HepG2 (cell line): ENCODE measurements around the gene CRYBA2. TPM values are rescaled to one million over a fixed set of nuclear protein-coding genes. Genes with fewer than 3 reads are reported as not detected.

ENCODE experiments used
- AHR ChIP-seq: IDR thresholded peaks from 2 replicates; pipeline ENCODE4 v1.6.1; 2018; ENCODE audit warnings: missing genetic modification reagents, missing compliant biosample characterization
- ATF6 ChIP-seq: sonication (generic); formaldehyde crosslinking; conservative IDR thresholded peaks from 2 replicates; pipeline ENCODE4 v1.4.0; 2020; ENCODE audit warnings: missing genetic modification reagents
- CAMTA2 ChIP-seq: sonication (generic); formaldehyde crosslinking; IDR thresholded peaks from 2 replicates; pipeline ENCODE4 v1.4.0; 2020; ENCODE audit warnings: mild to moderate bottlenecking, missing genetic modification reagents, borderline replicate concordance
- DRAP1 ChIP-seq: IDR thresholded peaks from 2 replicates; pipeline ENCODE4 v1.6.1; 2016; ENCODE audit warnings: missing genetic modification reagents, missing compliant biosample characterization
- GATA4 ChIP-seq: sonication (generic); IDR thresholded peaks from 2 replicates; pipeline ENCODE4 v1.6.1; 2016; ENCODE audit warnings: antibody characterized with exemption, low read depth, borderline replicate concordance
- HDAC6 ChIP-seq: fragments of 200-600 bp; sonication (generic); IDR thresholded peaks from 2 replicates; pipeline ENCODE4 v1.7.0; 2017; ENCODE audit warnings: mild to moderate bottlenecking, antibody characterized with exemption, low read length, low read depth
- HNRNPH1 ChIP-seq: fragments of 200-400 bp; formaldehyde crosslinking; optimal IDR thresholded peaks from 2 replicates; pipeline ENCODE3; 2017; ENCODE audit warnings: mild to moderate bottlenecking, low read depth, low read length
- IKZF5 ChIP-seq: IDR thresholded peaks from 2 replicates; pipeline ENCODE4 v1.6.1; 2018; ENCODE audit warnings: missing genetic modification reagents, mild to moderate bottlenecking, missing compliant biosample characterization
- KDM1A ChIP-seq: IDR thresholded peaks from 2 replicates; pipeline ENCODE4 v1.6.1; 2016; ENCODE audit warnings: missing compliant biosample characterization
- MIXL1 ChIP-seq: IDR thresholded peaks from 2 replicates; pipeline ENCODE4 v1.6.1; 2016
- MYPOP ChIP-seq: sonication (generic); formaldehyde crosslinking; IDR thresholded peaks from 2 replicates; pipeline ENCODE4 v1.8.1; 2023; ENCODE audit warnings: mild to moderate bottlenecking, moderate library complexity, missing genetic modification reagents
- PBX3 ChIP-seq: sonication (generic); formaldehyde crosslinking; IDR thresholded peaks from 2 replicates; pipeline ENCODE4 v1.8.1; 2023; ENCODE audit warnings: missing genetic modification reagents, inconsistent platforms, borderline replicate concordance
- PREB ChIP-seq: sonication (generic); formaldehyde crosslinking; IDR thresholded peaks from 2 replicates; pipeline ENCODE4 v1.4.0; 2020; ENCODE audit warnings: missing genetic modification reagents
- SMARCE1 ChIP-seq: fragments of 450-650 bp; IDR thresholded peaks from 2 replicates; pipeline ENCODE4 v1.6.1; 2017; ENCODE audit warnings: borderline replicate concordance
- SRSF1 ChIP-seq: fragments of 200-400 bp; formaldehyde crosslinking; optimal IDR thresholded peaks from 2 replicates; pipeline ENCODE3; 2017; ENCODE audit warnings: mild to moderate bottlenecking, low read depth, low read length, moderate library complexity
- STAG1 ChIP-seq: sonication (generic); formaldehyde crosslinking; IDR thresholded peaks from 2 replicates; pipeline ENCODE4 v1.4.0; 2020; ENCODE audit warnings: missing genetic modification reagents
- TARDBP ChIP-seq: sonication (generic); formaldehyde crosslinking; IDR thresholded peaks from 2 replicates; pipeline ENCODE4 v1.8.0; 2022; ENCODE audit warnings: mild to moderate bottlenecking, missing genetic modification reagents
- TCF12 ChIP-seq, 2 experiments: fragments of 450-650 bp in 1 of 2; sonication (generic) in 1 of 2; formaldehyde crosslinking in 1 of 2; IDR thresholded peaks; 2 replicates each; pipeline versions ENCODE4 v1.6.1 to v1.8.0; 2017 to 2022; ENCODE audit warnings: antibody characterized with exemption in 1 of 2, mild to moderate bottlenecking in 1 of 2, missing genetic modification reagents in 1 of 2, moderate library complexity in 1 of 2
- ZNF10 ChIP-seq: sonication (generic); formaldehyde crosslinking; IDR thresholded peaks from 2 replicates; pipeline ENCODE4 v1.4.0; 2020; ENCODE audit warnings: mild to moderate bottlenecking, low read depth, missing genetic modification reagents, borderline replicate concordance
- ZNF570 ChIP-seq: sonication (generic); formaldehyde crosslinking; IDR thresholded peaks from 2 replicates; pipeline ENCODE4 v1.4.0; 2020; ENCODE audit warnings: mild to moderate bottlenecking, missing genetic modification reagents, borderline replicate concordance
- ZNF616 ChIP-seq: sonication (generic); formaldehyde crosslinking; IDR thresholded peaks from 2 replicates; pipeline ENCODE4 v1.5.0; 2020; ENCODE audit warnings: low read depth, mild to moderate bottlenecking, missing genetic modification reagents
- ZNF777 ChIP-seq: sonication (generic); formaldehyde crosslinking; IDR thresholded peaks from 2 replicates; pipeline ENCODE4 v1.4.0; 2020; ENCODE audit warnings: missing genetic modification reagents
- ZZZ3 ChIP-seq: sonication (generic); formaldehyde crosslinking; IDR thresholded peaks from 2 replicates; pipeline ENCODE4 v1.4.0; 2020; ENCODE audit warnings: missing genetic modification reagents, mild to moderate bottlenecking, borderline replicate concordance
- polyA plus RNA-seq, 8 experiments: library from polyadenylated mRNA; depleted of rRNA in 3 of 8; stranded (reverse) in 7 of 8; unstranded in 1 of 8; fragments of >200 nt; fragmentation: Illumina TruSeq in 4 of 8; extraction: Trizol in 4 of 8; gene quantifications; 2 replicates each; pipeline versions ENCODE4 v1.2.1 to v1.2.3, GENCODE V29; 2011 to 2016; ENCODE audit warnings: low read depth in 4 of 8, missing spikeins in 1 of 8, mixed read lengths in 1 of 8; ENCODE audit not compliant: insufficient read depth in 1 of 8
- total RNA-seq, 5 experiments: library from RNA; depleted of rRNA; stranded (reverse); fragments of >200 nt; fragmentation: Illumina TruSeq; extraction: Trizol; gene quantifications; 2 replicates each; pipeline ENCODE4 v1.2.3, GENCODE V29; 2016; ENCODE audit warnings: low read depth in 1 of 5

Gene CRYBA2
- total and polyA plus RNA-seq, 2 of the 13 experiments (the other 11 are each of a cell fraction or from before 2014, with no cell fraction given) = not detected

- TF ChIP-seq PBX3 (no peak), TCF12 (IDR thresholded peaks at IDR 0.05) (no peak), TCF12 (CRISPR knock-in tag; IDR thresholded peaks at IDR 0.05) (no peak), MYPOP (CRISPR knock-in tag) (peak; percentile 84; the same call in 1 of the 2 replicates), HDAC6 (no peak), MIXL1 (CRISPR knock-in tag) (no peak), DRAP1 (no peak), HNRNPH1 (no peak), TARDBP (peak; percentile 68; the same call in 1 of the 2 replicates), ZNF10 (no peak), ZZZ3 (no peak), STAG1 (CRISPR knock-in tag) (peak; percentile 85), SMARCE1 (no peak), GATA4 (no peak), IKZF5 (CRISPR knock-in tag) (no peak), ZNF570 (CRISPR knock-in tag) (no peak), PREB (CRISPR knock-in tag) (no peak), ZNF616 (CRISPR knock-in tag) (no peak), SRSF1 (peak; percentile 66), KDM1A (no peak; the same call in 1 of the 2 replicates), AHR (CRISPR knock-in tag) (no peak), ZNF777 (CRISPR knock-in tag) (peak; percentile 53; the same call in 1 of the 2 replicates), ATF6 (no peak), CAMTA2 (no peak)
These were observed 2.9 kb upstream of the CRYBA2 start (continued) for GRCh38 chr2:218995972-218996711.
